Subcutaneous adipose tissue (tissue), 4 donors: ENCODE data around the gene TFR2. TPM values are rescaled to one million over a fixed set of nuclear protein-coding genes. Genes with fewer than 3 reads are reported as not detected.

ENCODE experiments used
- total RNA-seq, 4 donors: library from RNA; depleted of rRNA; stranded (reverse); fragments of >200 nt; gene quantifications; one replicate each; pipeline ENCODE4 v1.1.0, GENCODE V29; 2016
- TF ChIP-seq, protein P1 (sequence below): fragments of 450-650 bp; IDR thresholded peaks from one replicate; pipeline ENCODE4 v1.5.1; 2016; ENCODE audit warnings: low read depth, mild to moderate bottlenecking, control low read depth, antibody characterized with exemption, moderate library complexity

TFR2 gene
- total RNA-seq, 4 donors from 2014 or later: 0.49 to 0.94 (median 0.88) TPM; not detected in 1

DNA sequence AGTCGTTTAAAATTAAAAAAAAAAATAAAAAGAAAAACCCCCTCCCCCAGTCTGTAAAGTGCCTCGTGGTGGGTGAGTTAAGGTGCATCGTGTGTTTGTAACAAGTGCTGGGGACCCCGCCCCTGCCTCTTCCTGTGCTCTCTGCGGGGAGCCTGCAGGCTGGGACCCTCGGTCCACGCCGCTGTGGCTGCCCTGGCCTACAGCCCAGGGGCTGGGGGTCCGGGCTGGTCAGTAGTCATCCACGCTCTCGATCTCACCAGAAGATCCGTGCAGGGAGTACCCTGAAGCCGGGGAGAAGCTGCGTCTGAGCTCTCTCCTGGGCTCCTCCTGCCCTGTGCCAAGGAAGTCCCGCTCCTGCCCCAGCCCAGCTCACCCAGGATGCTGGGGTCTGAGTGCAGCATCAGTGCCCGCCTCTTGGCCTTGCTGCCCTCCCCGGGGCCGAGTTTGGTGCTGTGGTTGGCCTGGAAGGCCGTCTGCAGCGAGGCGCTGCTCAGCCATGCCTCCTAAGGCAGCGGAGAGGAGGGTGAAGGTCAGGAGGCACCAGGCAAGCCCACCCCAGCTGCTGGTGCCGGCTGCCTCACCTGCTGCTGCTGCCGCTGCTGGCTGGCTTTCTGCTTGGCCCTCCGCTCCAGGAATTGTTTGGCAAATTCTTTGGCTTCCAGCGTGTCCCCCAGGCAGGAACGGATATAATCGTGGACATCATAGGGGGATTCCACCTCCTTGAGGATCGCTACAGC lies 40.3 kb upstream of the TFR2 start:
- TF ChIP-seq, protein P1, sequence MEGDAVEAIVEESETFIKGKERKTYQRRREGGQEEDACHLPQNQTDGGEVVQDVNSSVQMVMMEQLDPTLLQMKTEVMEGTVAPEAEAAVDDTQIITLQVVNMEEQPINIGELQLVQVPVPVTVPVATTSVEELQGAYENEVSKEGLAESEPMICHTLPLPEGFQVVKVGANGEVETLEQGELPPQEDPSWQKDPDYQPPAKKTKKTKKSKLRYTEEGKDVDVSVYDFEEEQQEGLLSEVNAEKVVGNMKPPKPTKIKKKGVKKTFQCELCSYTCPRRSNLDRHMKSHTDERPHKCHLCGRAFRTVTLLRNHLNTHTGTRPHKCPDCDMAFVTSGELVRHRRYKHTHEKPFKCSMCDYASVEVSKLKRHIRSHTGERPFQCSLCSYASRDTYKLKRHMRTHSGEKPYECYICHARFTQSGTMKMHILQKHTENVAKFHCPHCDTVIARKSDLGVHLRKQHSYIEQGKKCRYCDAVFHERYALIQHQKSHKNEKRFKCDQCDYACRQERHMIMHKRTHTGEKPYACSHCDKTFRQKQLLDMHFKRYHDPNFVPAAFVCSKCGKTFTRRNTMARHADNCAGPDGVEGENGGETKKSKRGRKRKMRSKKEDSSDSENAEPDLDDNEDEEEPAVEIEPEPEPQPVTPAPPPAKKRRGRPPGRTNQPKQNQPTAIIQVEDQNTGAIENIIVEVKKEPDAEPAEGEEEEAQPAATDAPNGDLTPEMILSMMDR: no peak

DNA sequence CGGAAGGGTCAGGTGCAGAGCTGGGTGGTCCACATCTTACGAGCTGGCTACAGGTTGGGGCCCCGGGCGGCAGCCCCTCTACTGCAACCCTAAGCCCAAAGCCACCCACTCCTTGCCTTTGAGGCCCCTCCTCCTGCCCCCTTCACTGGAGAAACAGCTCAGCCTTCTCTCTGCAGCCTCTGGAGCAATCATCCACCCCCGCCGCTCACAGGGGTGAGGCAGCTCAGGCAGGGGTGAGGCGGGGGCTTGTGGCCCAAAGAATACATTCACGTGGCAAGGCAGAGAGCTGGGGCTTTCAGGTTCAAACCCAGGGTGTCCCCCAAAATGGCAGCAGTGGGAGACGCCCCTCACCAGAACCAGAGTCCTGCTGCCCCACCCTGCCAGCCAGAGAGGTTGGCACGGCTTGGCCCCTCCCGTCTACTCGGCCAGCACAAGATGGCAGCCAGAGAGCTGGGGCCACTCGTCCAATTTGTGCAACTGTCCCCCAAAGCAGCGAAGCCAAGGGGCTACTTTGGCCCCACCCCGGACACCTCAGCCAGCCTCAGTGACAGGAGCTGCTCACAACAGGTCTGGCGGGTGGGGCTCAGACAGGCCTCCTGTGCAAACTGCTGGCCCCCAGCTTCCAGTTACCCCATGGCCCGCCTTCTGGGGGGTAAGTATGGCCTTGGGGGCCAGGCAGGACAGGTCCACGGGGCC lies 39.4 kb upstream of the TFR2 start:
- TF ChIP-seq, protein P1: no peak

DNA sequence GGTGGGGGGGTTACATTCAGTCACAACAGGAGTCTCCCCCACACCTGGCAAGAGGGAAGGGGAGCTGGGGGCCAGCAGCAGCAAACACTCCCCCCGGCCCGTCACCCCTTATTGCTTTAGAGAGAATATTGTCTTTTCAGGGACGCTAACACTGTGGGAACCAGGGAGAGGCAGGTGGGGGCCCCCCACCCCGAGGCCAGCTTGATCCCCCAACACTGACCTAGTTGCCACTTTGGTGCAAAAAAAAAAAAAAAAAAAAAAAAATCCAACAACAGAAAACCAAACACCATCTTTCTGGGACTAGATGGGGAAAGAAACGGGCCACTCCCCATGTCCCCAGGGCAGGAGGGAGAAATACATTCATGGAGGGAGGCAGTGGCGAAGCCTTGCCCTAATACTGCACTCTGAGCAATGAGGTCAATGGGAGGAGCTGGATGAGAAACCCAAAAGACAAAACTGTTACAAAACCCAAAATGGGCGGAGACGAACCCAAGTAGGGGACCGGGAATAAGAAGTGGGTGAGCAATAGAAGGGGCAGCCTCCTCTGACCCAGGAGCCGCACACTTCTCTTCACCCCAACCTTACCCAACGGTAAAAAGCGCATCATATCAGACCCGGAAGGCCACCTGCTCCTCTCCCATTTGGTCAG lies 38.7 kb upstream of the TFR2 start:
- TF ChIP-seq, protein P1: no peak

DNA sequence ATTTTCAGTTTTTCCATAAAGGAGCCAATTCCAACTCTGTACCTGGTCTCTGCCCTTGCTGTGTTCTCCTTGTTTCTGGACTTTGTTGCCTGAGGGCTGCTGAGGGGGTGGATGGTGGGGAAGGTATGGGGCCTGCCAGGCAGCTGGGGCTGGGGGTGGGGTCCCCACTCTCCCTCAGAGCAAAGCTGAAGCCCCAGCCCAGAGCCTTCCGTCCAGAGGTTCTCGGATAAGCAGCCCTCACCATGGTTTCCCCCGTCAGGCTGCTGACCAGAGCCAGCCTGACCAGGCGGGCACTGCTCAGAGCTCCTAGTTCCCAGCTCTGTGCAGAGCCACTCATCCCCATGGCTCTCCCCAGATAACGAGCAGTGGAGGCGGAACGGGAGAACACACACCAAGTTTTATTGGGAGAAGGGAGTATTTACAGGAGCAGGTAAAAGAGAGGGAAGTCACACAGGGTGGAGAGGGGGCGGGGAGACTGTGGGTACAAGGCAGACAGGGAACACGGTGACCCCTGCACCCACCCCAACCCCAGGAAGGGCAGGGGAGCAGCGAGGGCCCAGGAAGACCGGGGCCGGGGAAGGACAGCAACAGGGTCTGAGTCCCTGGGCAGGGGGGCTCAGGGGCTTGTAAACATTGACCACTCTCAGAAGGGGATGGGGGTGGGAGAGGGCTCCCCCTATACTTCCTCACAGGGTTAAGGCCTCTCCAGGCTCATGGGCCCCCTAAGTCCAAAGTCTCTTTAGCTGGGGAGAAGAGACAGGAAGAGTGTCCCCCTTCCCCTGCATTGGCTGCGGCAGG lies 38.0 kb upstream of the TFR2 start:
- TF ChIP-seq, protein P1: no peak

DNA sequence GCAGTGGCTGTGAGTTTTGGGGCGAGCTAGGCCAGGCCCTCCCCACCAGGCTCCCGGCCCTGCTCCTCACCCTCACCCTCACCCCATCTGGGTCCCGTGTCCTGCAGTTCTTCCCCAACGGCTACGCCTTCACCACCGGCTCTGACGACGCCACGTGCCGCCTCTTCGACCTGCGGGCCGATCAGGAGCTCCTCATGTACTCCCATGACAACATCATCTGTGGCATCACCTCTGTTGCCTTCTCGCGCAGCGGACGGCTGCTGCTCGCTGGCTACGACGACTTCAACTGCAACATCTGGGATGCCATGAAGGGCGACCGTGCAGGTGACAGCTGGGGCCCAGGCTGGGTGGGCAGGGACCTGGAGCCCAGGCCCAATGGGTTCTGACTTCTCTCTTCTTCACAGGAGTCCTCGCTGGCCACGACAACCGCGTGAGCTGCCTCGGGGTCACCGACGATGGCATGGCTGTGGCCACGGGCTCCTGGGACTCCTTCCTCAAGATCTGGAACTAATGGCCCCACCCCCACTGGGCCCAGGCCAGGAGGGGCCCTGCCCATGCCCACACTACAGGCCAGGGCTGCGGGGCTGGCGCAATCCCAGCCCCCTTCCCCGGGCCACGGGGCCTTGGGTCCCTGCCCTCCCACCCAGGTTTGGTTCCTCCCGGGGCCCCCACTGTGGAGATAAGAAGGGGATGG lies 37.1 kb upstream of the TFR2 start:
- TF ChIP-seq, protein P1: no peak

DNA sequence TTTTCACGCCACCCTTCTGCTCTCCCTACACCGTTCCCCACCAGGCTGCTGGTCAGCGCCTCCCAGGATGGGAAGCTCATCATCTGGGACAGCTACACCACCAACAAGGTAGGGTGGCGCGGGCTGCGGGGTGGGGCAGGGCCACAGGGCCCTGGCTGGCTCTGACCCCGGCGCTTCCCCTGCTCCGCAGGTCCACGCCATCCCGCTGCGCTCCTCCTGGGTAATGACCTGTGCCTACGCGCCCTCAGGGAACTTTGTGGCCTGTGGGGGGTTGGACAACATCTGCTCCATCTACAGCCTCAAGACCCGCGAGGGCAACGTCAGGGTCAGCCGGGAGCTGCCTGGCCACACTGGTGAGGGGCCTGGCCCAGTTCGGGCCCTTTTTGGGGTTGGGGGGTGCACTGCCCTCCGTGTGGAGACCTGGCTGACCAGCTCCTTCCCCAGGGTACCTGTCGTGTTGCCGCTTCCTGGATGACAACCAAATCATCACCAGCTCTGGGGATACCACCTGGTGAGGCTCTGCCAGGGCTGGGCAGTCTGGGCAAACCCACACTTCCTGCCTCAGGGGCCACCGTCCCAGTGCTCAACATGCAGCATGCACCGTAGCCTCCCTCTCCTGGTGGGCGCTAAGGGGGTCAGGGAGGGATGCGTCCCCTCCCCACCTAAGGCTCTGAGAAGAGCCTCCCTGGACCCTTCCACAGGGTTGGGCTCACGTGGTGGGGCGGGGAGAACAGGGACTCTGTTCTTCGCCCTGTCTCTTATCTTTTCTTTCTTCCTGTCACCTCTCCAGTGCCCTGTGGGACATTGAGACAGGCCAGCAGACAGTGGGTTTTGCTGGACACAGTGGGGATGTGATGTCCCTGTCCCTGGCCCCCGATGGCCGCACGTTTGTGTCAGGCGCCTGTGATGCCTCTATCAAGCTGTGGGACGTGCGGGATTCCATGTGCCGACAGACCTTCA lies 36.2 kb upstream of the TFR2 start:
- TF ChIP-seq, protein P1: no peak
